SK-N-MC (cell line): ENCODE results near the gene PLD6.

Source experiments
- DNase-seq: peaks from one replicate; pipeline ENCODE4 v3.0.0-alpha.2; 2011; ENCODE audit warnings: low read depth, low spot score
- H3K27ac ChIP-seq: fragments of 200-600 bp; sonication (generic); 2 replicates; pipeline ENCODE4 v1.5.1; 2016; ENCODE audit warnings: mixed run types
- H3K36me3 ChIP-seq: fragments of 200-600 bp; sonication (generic); 2 replicates; pipeline ENCODE4 v1.6.1; 2017; ENCODE audit warnings: antibody characterized with exemption, low read length, mixed read lengths; ENCODE audit not compliant: insufficient read depth
- H3K4me3 ChIP-seq: fragments of 200-600 bp; sonication (generic); 2 replicates; pipeline ENCODE4 v1.5.1; 2016
- H3K9ac ChIP-seq: fragments of 200-600 bp; sonication (generic); 2 replicates; pipeline ENCODE4 v1.8.0; 2017; ENCODE audit warnings: mixed run types, mixed read lengths; ENCODE audit not compliant: insufficient read length
- H3K9me3 ChIP-seq: fragments of 200-600 bp; sonication (generic); 2 replicates; pipeline ENCODE4 v1.6.1; 2017; ENCODE audit warnings: low read depth, mild to moderate bottlenecking, antibody characterized with exemption, low read length, moderate library complexity, mixed read lengths
- EZH2 ChIP-seq: fragments of 200-600 bp; sonication (generic); IDR thresholded peaks from one replicate; pipeline ENCODE4 v1.6.1; 2017; ENCODE audit warnings: antibody characterized with exemption
- FOXP2 ChIP-seq: optimal IDR thresholded peaks from 2 replicates; pipeline ENCODE3; 2011; ENCODE audit warnings: mild to moderate bottlenecking, moderate library complexity; ENCODE audit not compliant: insufficient read depth; ENCODE audit errors: extremely low read length, control extremely low read depth
- POLR2AphosphoS5 ChIP-seq: IDR thresholded peaks from 2 replicates; pipeline ENCODE4 v1.6.1; 2012; ENCODE audit warnings: mild to moderate bottlenecking, low read depth, low read length, borderline replicate concordance

The PLD6 gene

DNA sequence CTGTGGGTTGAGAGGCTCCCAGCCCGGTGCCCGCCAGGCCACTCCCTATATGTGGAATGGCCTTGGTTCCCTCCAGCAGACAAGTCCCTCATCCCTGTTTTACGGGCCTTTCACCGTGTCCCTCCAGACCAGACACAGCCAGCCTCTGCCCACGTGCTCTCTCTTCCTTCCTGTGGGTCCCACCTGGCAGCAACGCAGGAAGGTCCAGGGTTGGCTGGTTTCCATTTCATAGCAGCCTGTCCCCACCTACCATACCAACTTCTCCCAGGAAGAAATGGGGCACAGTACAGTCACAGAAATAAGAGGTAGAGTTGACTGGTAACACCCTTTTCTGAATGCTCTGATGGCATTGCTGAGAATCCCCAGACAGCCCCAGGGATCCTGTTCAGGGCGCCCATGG, 34.9 kb downstream of the PLD6 start:
- TF ChIP-seq POLR2AphosphoS5, result no peak
- no peak for TF ChIP-seq FOXP2
- no peak for TF ChIP-seq EZH2
- Histone ChIP-seq H3K36me3 (peaks cover 7% of the 10 kb centered on the region; the same call in 1 of the 2 replicates), H3K9ac (no peak overlapping the region), H3K4me3 (no peak overlapping the region), H3K9me3 (no peaks in the 10 kb centered on the region), H3K27ac (no peak overlapping the region)
- no peak for DNase-seq

DNA sequence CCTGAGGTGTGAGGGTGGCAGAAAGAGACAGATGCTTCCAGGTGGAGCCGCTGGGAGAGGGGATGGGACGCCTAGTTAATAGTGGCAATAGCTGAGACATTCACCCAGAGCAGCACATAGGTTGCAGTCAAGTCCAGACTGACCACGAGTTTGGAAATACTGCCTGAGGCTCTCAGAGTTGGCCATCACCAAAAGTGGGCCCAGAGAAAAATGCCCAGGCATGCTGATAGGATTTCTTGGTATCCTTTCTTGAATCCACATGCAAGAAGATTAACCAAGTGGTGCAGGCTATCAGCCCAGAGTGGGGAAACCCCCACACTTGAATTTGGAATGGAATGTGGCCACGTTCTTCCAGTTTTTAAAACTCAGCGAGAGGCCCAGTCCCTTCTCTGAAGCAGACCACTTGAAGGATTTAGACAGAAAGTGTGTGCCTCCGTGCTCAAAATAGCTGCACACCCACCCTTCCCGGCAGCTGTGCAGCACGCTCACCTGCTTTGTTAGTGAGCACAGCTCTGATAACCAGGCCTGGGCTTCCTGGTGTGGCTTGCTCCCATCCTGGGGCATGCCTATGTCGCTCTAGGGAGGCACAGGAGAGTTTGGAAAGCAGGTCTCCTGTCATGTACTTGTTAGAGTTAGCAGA, 35.7 kb downstream of the PLD6 start:
- TF ChIP-seq FOXP2, result no peak
- no peak for TF ChIP-seq EZH2
- no peak for TF ChIP-seq POLR2AphosphoS5
- Histone ChIP-seq H3K4me3 (no peak overlapping the region), H3K9ac (no peak overlapping the region), H3K36me3 (peaks cover 9% of the 10 kb centered on the region; the same call in 1 of the 2 replicates), H3K27ac (no peak overlapping the region), H3K9me3 (no peaks in the 10 kb centered on the region)
- no peak for DNase-seq

DNA sequence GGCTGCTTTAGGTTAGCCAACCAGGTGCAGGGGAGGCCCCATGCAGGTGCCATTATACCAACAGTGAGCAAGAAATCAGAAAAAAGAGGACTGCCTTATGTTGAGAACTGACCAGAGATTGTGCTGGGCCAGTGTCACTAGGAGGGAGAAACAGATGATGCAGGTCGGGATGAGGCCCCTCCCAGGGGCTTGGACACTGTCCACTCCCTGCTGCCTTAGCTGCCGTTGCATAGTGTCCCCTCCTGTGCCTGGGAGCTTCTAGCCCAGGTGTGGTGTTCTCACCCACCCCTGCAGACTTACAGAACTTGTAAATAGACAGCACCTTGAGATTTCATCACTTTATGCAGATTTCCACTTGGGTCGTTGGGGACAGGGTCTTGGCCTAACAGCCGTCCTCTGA, 36.7 kb downstream of the PLD6 start:
- no peak overlapping the region for H3K4me3 ChIP-seq

DNA sequence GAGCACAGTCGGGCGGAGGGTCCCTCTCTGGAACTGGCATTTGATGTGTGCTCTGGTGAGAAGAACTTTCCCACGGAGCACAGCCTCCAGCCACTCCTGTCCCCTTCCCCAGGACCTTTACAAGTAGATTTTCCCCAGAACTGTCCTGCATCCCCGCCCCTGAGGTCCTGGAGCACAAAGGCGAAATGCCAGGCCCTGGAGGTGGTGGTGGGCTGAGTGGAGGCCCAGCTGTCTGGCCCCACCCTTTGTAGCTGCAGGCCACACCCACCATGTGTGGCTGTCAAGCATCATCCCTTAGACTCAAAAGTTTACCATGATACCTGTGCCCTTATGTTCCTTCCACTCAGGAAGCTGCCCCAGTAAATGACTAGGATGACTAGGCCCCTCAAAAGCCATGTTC, 37.7 kb downstream of the PLD6 start:
- H3K9me3 ChIP-seq, result no peaks in the 10 kb centered on the region
- TF ChIP-seq POLR2AphosphoS5, result no peak
- no peak for TF ChIP-seq FOXP2
- TF ChIP-seq EZH2, result no peak
- H3K27ac ChIP-seq, result no peak overlapping the region
- no peak for DNase-seq
- peaks cover 7% of the 10 kb centered on the region; the same call in 1 of the 2 replicates for H3K36me3 ChIP-seq
- no peak overlapping the region for H3K4me3 ChIP-seq
- H3K9ac ChIP-seq, result no peak overlapping the region

More for the DNA sequence above, 36.7 kb downstream of the PLD6 start:
- Histone ChIP-seq H3K9me3 (no peaks in the 10 kb centered on the region), H3K36me3 (peaks cover 11% of the 10 kb centered on the region; the same call in 1 of the 2 replicates), H3K27ac (no peak overlapping the region), H3K9ac (no peak overlapping the region)
- no peak for TF ChIP-seq POLR2AphosphoS5
- no peak for TF ChIP-seq FOXP2
- no peak for TF ChIP-seq EZH2
- no peak for DNase-seq

DNA sequence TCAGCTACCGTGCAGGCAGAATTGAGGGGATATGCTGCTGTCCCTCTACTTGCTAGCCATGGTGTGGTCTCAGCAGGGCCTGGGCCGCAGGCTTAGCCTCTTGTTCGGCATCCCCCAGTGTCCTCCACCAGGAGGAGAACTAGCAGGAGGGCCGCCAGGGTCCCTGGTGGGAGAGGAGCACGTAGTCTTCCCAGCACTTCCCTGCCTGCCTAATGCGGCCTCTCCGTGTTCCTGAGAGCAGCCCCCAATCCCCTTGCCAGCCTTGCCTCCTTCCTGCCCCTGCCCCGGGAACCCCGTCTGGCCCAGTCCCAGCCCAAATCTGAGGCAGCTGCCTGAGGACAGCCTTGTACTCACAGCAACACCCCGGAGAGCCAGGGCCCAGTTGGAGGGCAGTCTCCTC, 38.1 kb downstream of the PLD6 start:
- H3K36me3 ChIP-seq, result peaks cover 7% of the 10 kb centered on the region; the same call in 1 of the 2 replicates
- no peak overlapping the region for H3K9ac ChIP-seq
- TF ChIP-seq EZH2 (no peak), POLR2AphosphoS5 (no peak), FOXP2 (no peak)
- H3K9me3 ChIP-seq, result no peaks in the 10 kb centered on the region
- DNase-seq, result no peak
- H3K27ac ChIP-seq, result no peak overlapping the region
- no peak overlapping the region for H3K4me3 ChIP-seq

DNA sequence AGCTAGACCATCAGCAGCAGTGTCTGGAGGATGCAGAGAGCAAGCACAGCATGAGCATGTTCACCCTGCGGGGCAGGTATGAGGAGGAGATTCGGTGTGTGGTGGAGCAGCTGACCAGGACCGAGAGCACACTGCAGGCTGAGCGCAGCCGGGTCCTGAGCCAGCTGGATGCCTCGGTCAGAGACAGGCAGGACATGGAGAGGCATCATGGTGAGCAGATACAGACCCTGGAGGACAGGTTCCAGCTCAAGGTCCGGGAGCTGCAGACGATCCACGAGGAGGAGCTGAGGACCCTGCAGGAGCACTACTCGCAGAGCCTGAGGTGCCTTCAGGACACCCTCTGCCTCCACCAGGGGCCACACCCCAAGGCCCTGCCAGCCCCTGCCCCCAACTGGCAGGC, 38.8 kb downstream of the PLD6 start:
- TF ChIP-seq EZH2 (no peak), FOXP2 (no peak), POLR2AphosphoS5 (no peak)
- Histone ChIP-seq H3K4me3 (no peak overlapping the region), H3K9ac (no peak overlapping the region), H3K27ac (no peak overlapping the region), H3K9me3 (no peaks in the 10 kb centered on the region), H3K36me3 (peaks cover 7% of the 10 kb centered on the region; the same call in 1 of the 2 replicates)
- DNase-seq, result no peak

DNA sequence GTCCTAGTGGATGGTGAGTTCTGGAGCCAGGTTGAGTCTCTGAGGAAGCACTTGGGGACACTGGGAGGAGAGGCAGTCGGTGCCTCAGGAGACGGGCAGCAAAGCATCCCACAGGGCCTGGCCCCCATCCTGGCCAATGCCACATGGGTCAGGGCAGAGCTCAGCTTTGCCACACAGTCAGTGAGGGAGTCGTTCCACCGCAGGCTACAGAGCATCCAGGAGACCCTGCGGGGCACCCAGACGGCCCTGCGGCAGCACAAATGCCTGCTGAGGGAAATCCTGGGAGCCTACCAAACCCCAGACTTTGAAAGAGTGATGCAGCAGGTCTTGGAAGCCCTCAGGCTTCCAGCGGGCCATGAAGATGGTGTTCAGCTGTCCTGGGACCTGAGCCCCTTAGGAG, 39.7 kb downstream of the PLD6 start:
- H3K4me3 ChIP-seq, result no peak overlapping the region
- TF ChIP-seq EZH2 (no peak), FOXP2 (no peak), POLR2AphosphoS5 (no peak)
- DNase-seq, result no peak
- no peaks in the 10 kb centered on the region for H3K9me3 ChIP-seq
- H3K27ac ChIP-seq, result no peak overlapping the region
- peaks cover 12% of the 10 kb centered on the region; the same call in 1 of the 2 replicates for H3K36me3 ChIP-seq
- no peak overlapping the region for H3K9ac ChIP-seq

- Histone ChIP-seq H3K4me3 (no peak overlapping the region), H3K36me3 (peaks cover 13% of the 10 kb centered on the region; the same call in 1 of the 2 replicates), H3K9ac (no peak overlapping the region), H3K9me3 (no peaks in the 10 kb centered on the region), H3K27ac (no peak overlapping the region)
- no peak for DNase-seq
- TF ChIP-seq POLR2AphosphoS5, result no peak
- no peak for TF ChIP-seq FOXP2
- no peak for TF ChIP-seq EZH2
These were observed 40.3 kb downstream of the PLD6 start for GRCh38 chr17:17165666-17166308.
